Mucosa of descending colon (tissue), 3 donors: Measurements from ENCODE around the gene ABLIM1. TPM values are rescaled to one million over a fixed set of nuclear protein-coding genes. Genes with fewer than 3 reads are reported as not detected.

Source experiments
- ATAC-seq: fragments of 200-7000 bp; cut with Tn5 transposase; one replicate; pipeline ENCODE4 v1.9.1; 2020; ENCODE audit warnings: mild to moderate bottlenecking, moderate library complexity
- DNase-seq, 3 donors: peaks; one replicate each; pipeline ENCODE4 v3.0.0-alpha.2; 2020
- H3K36me3 ChIP-seq: fragments of 200-600 bp; one replicate; pipeline ENCODE4 v1.8.0; 2021; ENCODE audit warnings: low read depth, mild to moderate bottlenecking
- H3K4me1 ChIP-seq: fragments of 200-600 bp; one replicate; pipeline ENCODE4 v1.8.0; 2021; ENCODE audit warnings: low read depth, mild to moderate bottlenecking
- H3K4me3 ChIP-seq: fragments of 200-600 bp; one replicate; pipeline ENCODE4 v1.8.0; 2021; ENCODE audit warnings: mild to moderate bottlenecking
- H3K9me3 ChIP-seq: fragments of 200-600 bp; one replicate; pipeline ENCODE4 v1.8.0; 2021; ENCODE audit warnings: mild to moderate bottlenecking
- CTCF ChIP-seq: fragments of 200-600 bp; IDR thresholded peaks from one replicate; pipeline ENCODE4 v1.8.0; 2022; ENCODE audit warnings: antibody characterized with exemption, mild to moderate bottlenecking
- intact Hi-C, 2 donors: fragments of 100-400 bp; cut with DNase I in 1 of 2; cut with micrococcal nuclease in 1 of 2; formaldehyde crosslinking; loops; one replicate each; pipeline versions ENCODE4 v1.11.0 to v1.11.1; 2022; cut with DNase I, micrococcal nuclease
- total RNA-seq, 3 donors: library from RNA; stranded (reverse); fragmentation: NEBNext Ultra II Directional in 2 of 3; extraction: Animal tissue kit (Norgen Biotek cat#: 25700) in 2 of 3; gene quantifications; one replicate each; pipeline versions ENCODE4 v1.2.1 to v1.2.4, GENCODE V29; 2021 to 2023
- donor health status: DM: no; HTN: no; CAD: no; lungs with moderate emphysema.
- donor health status: DM: no; HTN: no; CAD: no.
- donor health status: DM: no; HTN: yes; CAD: no.

ABLIM1 gene
- total RNA-seq, 3 donors from 2014 or later: 67.1 to 122 (median 103) TPM

GRCh38 chr10:114458955-114459354 is 199.1 kb downstream of the ABLIM1 start:
- Histone ChIP-seq H3K4me3 (no peak overlapping the region), H3K4me1 (no peaks in the 10 kb centered on the region), H3K9me3 (no peaks in the 10 kb centered on the region), H3K36me3 (no peaks in the 10 kb centered on the region)
- DNase-seq (peak; percentile 51 to 61 (median 60)), ATAC-seq (peak; percentile 84)
- intact Hi-C loops: no loop called here
- TF ChIP-seq CTCF: no peak

GRCh38 chr10:114458216-114458920 is 199.7 kb downstream of the ABLIM1 start:
- Histone ChIP-seq H3K4me3 (no peak overlapping the region), H3K9me3 (no peaks in the 10 kb centered on the region), H3K36me3 (no peaks in the 10 kb centered on the region), H3K4me1 (no peaks in the 10 kb centered on the region)
- no peak for ATAC-seq
- TF ChIP-seq CTCF: no peak
- DNase-seq: no peak
- intact Hi-C loops: no loop called here

- TF ChIP-seq CTCF: no peak
- intact Hi-C loops: no loop called here
- no peaks in the 10 kb centered on the region for H3K9me3 ChIP-seq
- DNase-seq: no peak
- H3K4me3 ChIP-seq: no peak overlapping the region
- H3K4me1 ChIP-seq: no peaks in the 10 kb centered on the region
- ATAC-seq: no peak
- H3K36me3 ChIP-seq: no peaks in the 10 kb centered on the region
Measured at GRCh38 chr10:114453576-114453975, 204.5 kb downstream of the ABLIM1 start.

GRCh38 chr10:114448897-114449296 is 209.2 kb downstream of the ABLIM1 start:
- no peak for TF ChIP-seq CTCF
- Histone ChIP-seq H3K9me3 (no peaks in the 10 kb centered on the region), H3K4me1 (no peaks in the 10 kb centered on the region), H3K4me3 (no peak overlapping the region), H3K36me3 (no peaks in the 10 kb centered on the region)
- DNase-seq (no peak), ATAC-seq (no peak)
- intact Hi-C loops: no loop called here

GRCh38 chr10:114445332-114445731 is 212.7 kb downstream of the ABLIM1 start:
- no peak for TF ChIP-seq CTCF
- ATAC-seq (no peak), DNase-seq (no peak)
- intact Hi-C loops: no loop called here
- no peaks in the 10 kb centered on the region for H3K9me3 ChIP-seq
- no peak overlapping the region for H3K4me3 ChIP-seq
- no peaks in the 10 kb centered on the region for H3K36me3 ChIP-seq
- H3K4me1 ChIP-seq: no peaks in the 10 kb centered on the region

GRCh38 chr10:114444819-114445218 is 213.3 kb downstream of the ABLIM1 start:
- no peaks in the 10 kb centered on the region for H3K36me3 ChIP-seq
- ATAC-seq: no peak
- intact Hi-C loops: no loop called here

More at GRCh38 chr10:114444819-114445218, 213.3 kb downstream of the ABLIM1 start:
- DNase-seq: no peak
- TF ChIP-seq CTCF: no peak
- no peaks in the 10 kb centered on the region for H3K9me3 ChIP-seq
- H3K4me1 ChIP-seq: no peaks in the 10 kb centered on the region
- no peak overlapping the region for H3K4me3 ChIP-seq
